Measurements from ENCODE around the gene SET.

DNA sequence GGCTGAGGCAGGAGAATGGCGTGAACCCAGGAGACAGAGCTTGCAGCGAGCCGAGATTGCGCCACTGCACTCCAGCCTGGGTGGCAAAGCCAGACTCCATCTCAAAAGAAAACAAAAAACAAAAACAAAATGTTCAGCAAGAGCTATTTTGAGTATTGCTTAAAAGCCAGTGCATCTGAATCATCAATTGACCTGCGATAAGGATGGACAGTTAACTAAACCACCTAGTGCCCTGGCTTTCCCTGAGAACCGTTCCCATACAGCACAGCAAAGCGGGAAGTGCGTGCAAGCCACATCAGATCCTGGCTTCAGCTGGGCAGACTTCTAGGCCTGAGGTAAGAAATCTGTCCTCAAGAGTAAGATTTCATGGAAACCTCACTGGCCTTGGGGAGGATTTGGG is 35.1 kb upstream of the SET start:
- TF ChIP-seq NR2C2 (CRISPR knock-in tag; IDR thresholded peaks at IDR 0.05), result no peak
- TF ChIP-seq, protein P1, sequence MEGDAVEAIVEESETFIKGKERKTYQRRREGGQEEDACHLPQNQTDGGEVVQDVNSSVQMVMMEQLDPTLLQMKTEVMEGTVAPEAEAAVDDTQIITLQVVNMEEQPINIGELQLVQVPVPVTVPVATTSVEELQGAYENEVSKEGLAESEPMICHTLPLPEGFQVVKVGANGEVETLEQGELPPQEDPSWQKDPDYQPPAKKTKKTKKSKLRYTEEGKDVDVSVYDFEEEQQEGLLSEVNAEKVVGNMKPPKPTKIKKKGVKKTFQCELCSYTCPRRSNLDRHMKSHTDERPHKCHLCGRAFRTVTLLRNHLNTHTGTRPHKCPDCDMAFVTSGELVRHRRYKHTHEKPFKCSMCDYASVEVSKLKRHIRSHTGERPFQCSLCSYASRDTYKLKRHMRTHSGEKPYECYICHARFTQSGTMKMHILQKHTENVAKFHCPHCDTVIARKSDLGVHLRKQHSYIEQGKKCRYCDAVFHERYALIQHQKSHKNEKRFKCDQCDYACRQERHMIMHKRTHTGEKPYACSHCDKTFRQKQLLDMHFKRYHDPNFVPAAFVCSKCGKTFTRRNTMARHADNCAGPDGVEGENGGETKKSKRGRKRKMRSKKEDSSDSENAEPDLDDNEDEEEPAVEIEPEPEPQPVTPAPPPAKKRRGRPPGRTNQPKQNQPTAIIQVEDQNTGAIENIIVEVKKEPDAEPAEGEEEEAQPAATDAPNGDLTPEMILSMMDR (IDR thresholded peaks at IDR 0.05), result no peak
